Astrocyte (in vitro differentiated cells and primary cell): ENCODE results near the gene FAM83D. TPM values are rescaled to one million over a fixed set of nuclear protein-coding genes. Genes with fewer than 3 reads are reported as not detected.

Source experiments
- DNase-seq: peaks from one replicate; pipeline ENCODE4 v3.0.0-alpha.2; 2010; ENCODE audit warnings: low read depth
- FAIRE-seq: peaks from 2 replicates; lab custom pipeline; 2011; peaks lifted over from hg19 to GRCh38; lab: Jason Lieb, UNC
- H2AFZ ChIP-seq: 2 replicates; pipeline ENCODE4 v1.6.0; 2012; ENCODE audit warnings: low read depth, low read length, inconsistent platforms
- H3K27ac ChIP-seq: 2 replicates; pipeline ENCODE4 v1.5.1; 2011; ENCODE audit warnings: low read depth, low read length, inconsistent platforms
- H3K27me3 ChIP-seq: 2 replicates; pipeline ENCODE4 v1.6.0; 2011; ENCODE audit warnings: low read length, inconsistent platforms; ENCODE audit not compliant: insufficient read depth
- H3K36me3 ChIP-seq: 2 replicates; pipeline ENCODE4 v1.5.1; 2011; ENCODE audit warnings: low read length, inconsistent platforms; ENCODE audit not compliant: insufficient read depth
- H3K4me1 ChIP-seq: 2 replicates; pipeline ENCODE4 v1.5.1; 2011; ENCODE audit warnings: low read length, inconsistent platforms; ENCODE audit not compliant: insufficient read depth
- H3K4me2 ChIP-seq: 2 replicates; pipeline ENCODE4 v1.6.0; 2012; ENCODE audit warnings: low read length, inconsistent platforms
- H3K4me3 ChIP-seq: 2 replicates; pipeline ENCODE4 v1.5.1; 2011; ENCODE audit warnings: low read depth, mild to moderate bottlenecking, low read length, inconsistent platforms; ENCODE audit not compliant: insufficient read depth
- H3K79me2 ChIP-seq: 2 replicates; pipeline ENCODE4 v1.6.0; 2012; ENCODE audit warnings: mild to moderate bottlenecking, low read length, inconsistent platforms; ENCODE audit not compliant: insufficient read depth
- H3K9ac ChIP-seq: 2 replicates; pipeline ENCODE4 v1.6.0; 2012; ENCODE audit warnings: mild to moderate bottlenecking, low read length, inconsistent platforms
- H3K9me3 ChIP-seq: 2 replicates; pipeline ENCODE4 v1.5.1; 2012; ENCODE audit warnings: low read depth, mild to moderate bottlenecking, low read length, inconsistent platforms; ENCODE audit not compliant: insufficient read depth
- H4K20me1 ChIP-seq: 2 replicates; pipeline ENCODE4 v1.6.0; 2012; ENCODE audit warnings: low read length, inconsistent platforms; ENCODE audit not compliant: insufficient read depth
- H3K27ac Mint-ChIP-seq: one replicate; pipeline ENCODE4 v1.8.0; 2021; ENCODE audit warnings: mild to moderate bottlenecking, mixed read lengths; ENCODE audit not compliant: unreplicated experiment
- H3K27me3 Mint-ChIP-seq: one replicate; pipeline ENCODE4 v1.8.0; 2021; ENCODE audit warnings: low read depth, mixed read lengths; ENCODE audit not compliant: unreplicated experiment
- H3K36me3 Mint-ChIP-seq: one replicate; pipeline ENCODE4 v1.8.0; 2021; ENCODE audit warnings: low read depth, mixed read lengths; ENCODE audit not compliant: unreplicated experiment
- H3K4me1 Mint-ChIP-seq: one replicate; pipeline ENCODE4 v1.8.0; 2021; ENCODE audit warnings: low read depth, mixed read lengths; ENCODE audit not compliant: unreplicated experiment
- H3K4me3 Mint-ChIP-seq: one replicate; pipeline ENCODE4 v1.8.0; 2021; ENCODE audit warnings: mild to moderate bottlenecking, moderate library complexity, mixed read lengths; ENCODE audit not compliant: unreplicated experiment
- H3K9me3 Mint-ChIP-seq: one replicate; pipeline ENCODE4 v1.8.0; 2021; ENCODE audit warnings: mild to moderate bottlenecking, mixed read lengths; ENCODE audit not compliant: unreplicated experiment
- EZH2 ChIP-seq: IDR thresholded peaks from 2 replicates; pipeline ENCODE4 v1.6.1; 2012; ENCODE audit warnings: mild to moderate bottlenecking, low read length, inconsistent platforms; ENCODE audit not compliant: insufficient read depth
- total RNA-seq: library from RNA; stranded (reverse); gene quantifications from 2 replicates; pipeline ENCODE4 v1.2.1, GENCODE V29; 2021
- TF ChIP-seq, protein P1 (sequence below): IDR thresholded peaks from 2 replicates; pipeline ENCODE4 v1.5.1; 2011; ENCODE audit warnings: low read depth, mild to moderate bottlenecking, inconsistent platforms, low read length, moderate library complexity; ENCODE audit not compliant: insufficient read depth

FAM83D gene
- total RNA-seq, 1 donor from 2014 or later, result 3.3 TPM

DNA sequence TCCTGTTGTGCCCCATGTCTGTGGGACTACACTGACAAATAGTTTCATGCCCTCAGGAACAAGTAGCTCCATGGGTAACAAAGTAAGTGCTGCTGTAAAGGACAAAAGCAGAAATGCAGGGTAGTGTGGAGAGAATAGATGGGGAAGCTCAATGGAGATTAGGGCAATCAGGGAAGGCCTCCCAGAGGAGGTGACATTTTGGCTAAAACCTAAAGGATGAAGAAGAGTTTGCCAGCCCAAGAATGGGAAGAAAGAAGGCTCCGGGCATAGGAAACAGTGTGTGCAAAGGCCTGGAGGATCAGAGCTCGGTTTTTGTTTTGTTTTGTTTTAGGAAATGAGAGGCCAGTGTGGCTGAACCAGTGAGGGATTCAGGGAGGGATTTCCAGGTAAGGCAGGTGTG lies 43.6 kb upstream of the FAM83D start:
- H3K4me3 Mint-ChIP-seq, result no peak overlapping the region

DNA sequence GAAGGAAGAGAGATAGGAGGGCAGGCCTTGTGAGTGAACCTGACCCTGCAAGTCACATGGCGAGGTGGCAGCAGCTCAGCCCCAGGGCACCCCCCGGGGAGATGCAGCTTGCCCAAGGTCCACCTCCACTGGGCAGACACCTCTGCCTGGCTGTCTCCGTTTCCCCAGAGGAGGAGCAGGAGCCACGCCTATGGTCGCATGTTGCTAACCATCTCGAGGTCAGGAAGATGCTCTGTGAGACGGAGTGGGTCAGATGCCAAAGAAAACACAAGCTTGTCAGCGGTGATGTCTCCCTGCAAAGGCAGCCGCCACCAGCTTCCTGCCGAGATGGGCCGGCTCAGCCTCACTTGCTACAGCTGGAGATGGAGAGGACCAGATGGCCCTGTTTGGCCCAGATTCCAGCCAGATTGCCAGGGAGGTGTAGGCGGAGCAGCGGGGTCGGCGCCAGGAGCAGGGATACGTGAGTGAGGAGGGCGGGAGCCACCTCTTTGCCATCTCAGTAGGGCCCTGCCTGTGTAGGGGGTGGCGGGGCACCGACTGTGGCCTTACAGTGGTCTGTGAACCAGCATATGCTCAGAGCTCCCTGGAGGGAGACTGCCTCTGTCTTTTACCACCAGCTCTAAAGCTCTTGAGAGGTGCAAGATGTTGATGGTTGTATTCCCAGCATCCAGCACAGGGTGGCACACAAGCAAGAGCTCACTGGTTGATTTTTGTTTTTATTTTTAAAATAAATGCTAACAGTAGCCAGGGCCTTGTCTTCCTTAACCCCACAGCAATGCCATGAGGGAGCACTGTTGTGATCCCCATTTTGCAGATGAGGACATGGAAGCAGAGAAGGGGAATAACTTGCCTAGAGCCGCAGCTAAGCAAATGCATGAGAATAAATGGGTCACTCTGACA lies 42.9 kb upstream of the FAM83D start:
- Histone ChIP-seq H3K27ac (no peak overlapping the region), H2AFZ (no peak overlapping the region), H3K36me3 (no peaks in the 10 kb centered on the region), H3K4me1 (no peaks in the 10 kb centered on the region), H3K9ac (no peak overlapping the region), H3K9me3 (no peaks in the 10 kb centered on the region), H3K4me3 (no peak overlapping the region), H3K27me3 (peaks cover 5% of the 10 kb centered on the region), H3K79me2 (no peaks in the 10 kb centered on the region), H3K4me2 (no peak overlapping the region), H4K20me1 (no peaks in the 10 kb centered on the region)
- FAIRE-seq (no peak), DNase-seq (no peak)
- peaks cover 25% of the 10 kb centered on the region for H3K27me3 Mint-ChIP-seq
- H3K4me3 Mint-ChIP-seq, result no peak overlapping the region
- TF ChIP-seq, protein P1, sequence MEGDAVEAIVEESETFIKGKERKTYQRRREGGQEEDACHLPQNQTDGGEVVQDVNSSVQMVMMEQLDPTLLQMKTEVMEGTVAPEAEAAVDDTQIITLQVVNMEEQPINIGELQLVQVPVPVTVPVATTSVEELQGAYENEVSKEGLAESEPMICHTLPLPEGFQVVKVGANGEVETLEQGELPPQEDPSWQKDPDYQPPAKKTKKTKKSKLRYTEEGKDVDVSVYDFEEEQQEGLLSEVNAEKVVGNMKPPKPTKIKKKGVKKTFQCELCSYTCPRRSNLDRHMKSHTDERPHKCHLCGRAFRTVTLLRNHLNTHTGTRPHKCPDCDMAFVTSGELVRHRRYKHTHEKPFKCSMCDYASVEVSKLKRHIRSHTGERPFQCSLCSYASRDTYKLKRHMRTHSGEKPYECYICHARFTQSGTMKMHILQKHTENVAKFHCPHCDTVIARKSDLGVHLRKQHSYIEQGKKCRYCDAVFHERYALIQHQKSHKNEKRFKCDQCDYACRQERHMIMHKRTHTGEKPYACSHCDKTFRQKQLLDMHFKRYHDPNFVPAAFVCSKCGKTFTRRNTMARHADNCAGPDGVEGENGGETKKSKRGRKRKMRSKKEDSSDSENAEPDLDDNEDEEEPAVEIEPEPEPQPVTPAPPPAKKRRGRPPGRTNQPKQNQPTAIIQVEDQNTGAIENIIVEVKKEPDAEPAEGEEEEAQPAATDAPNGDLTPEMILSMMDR, result no peak
- TF ChIP-seq EZH2, result no peak
- H3K36me3 Mint-ChIP-seq, result no peaks in the 10 kb centered on the region
- H3K4me1 Mint-ChIP-seq, result peaks cover 3% of the 10 kb centered on the region
- no peaks in the 10 kb centered on the region for H3K9me3 Mint-ChIP-seq
- no peak overlapping the region for H3K27ac Mint-ChIP-seq

More for the DNA sequence above, 43.6 kb upstream of the FAM83D start:
- Mint-ChIP-seq H3K27ac (no peak overlapping the region), H3K9me3 (peaks cover 1% of the 10 kb centered on the region), H3K4me1 (peaks cover 3% of the 10 kb centered on the region), H3K27me3 (peaks cover 25% of the 10 kb centered on the region), H3K36me3 (no peaks in the 10 kb centered on the region)
- no peaks in the 10 kb centered on the region for H3K9me3 ChIP-seq
- H3K27me3 ChIP-seq, result peaks cover 5% of the 10 kb centered on the region
- no peaks in the 10 kb centered on the region for H3K36me3 ChIP-seq
- no peak overlapping the region for H3K4me3 ChIP-seq
- no peaks in the 10 kb centered on the region for H3K79me2 ChIP-seq
- H3K4me1 ChIP-seq, result no peaks in the 10 kb centered on the region
- DNase-seq, result no peak
- H2AFZ ChIP-seq, result no peak overlapping the region
- no peaks in the 10 kb centered on the region for H4K20me1 ChIP-seq
- no peak for FAIRE-seq
- H3K27ac ChIP-seq, result no peak overlapping the region
- H3K4me2 ChIP-seq, result no peak overlapping the region
- H3K9ac ChIP-seq, result no peak overlapping the region
- TF ChIP-seq, protein P1, result no peak
- no peak for TF ChIP-seq EZH2
